IPS-18c (cell line): ENCODE data around the gene DUSP14.
A peak's percentile ranks its signal among the peaks of the same experiment; 100 is the strongest.

Experiments used
- H3K4me3 ChIP-seq: 2 replicates; pipeline ENCODE4 v1.7.0; 2013; ENCODE audit warnings: low read depth, mild to moderate bottlenecking, low read length, moderate library complexity; ENCODE audit not compliant: insufficient read depth
- H3K9me3 ChIP-seq: one replicate; pipeline ENCODE4 v1.6.1; 2013; ENCODE audit warnings: mild to moderate bottlenecking, low read length, moderate library complexity; ENCODE audit not compliant: control insufficient read depth, insufficient read depth

DUSP14 gene

DNA sequence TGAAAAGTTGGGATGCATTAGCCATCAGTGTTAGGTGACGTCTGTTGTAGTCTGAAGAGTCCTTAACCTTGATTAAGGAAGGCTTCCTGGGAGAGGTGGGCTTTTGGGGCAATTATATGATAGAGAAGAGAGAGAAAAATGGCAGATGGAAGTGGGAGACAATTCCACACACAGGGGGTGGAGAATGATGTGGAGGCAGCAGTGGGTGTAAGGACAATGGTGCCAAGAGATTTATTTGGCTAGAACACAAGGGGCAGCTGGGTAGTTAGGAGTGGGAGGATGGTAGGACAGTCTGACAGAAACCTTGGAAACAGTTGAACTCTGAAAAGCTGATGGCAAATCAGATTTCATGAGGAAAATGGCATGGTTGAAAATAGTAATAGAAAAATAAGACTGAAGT is 10.7 kb upstream of the DUSP14 start:
- H3K4me3 ChIP-seq, result no peak overlapping the region
- no peaks in the 10 kb centered on the region for H3K9me3 ChIP-seq

DNA sequence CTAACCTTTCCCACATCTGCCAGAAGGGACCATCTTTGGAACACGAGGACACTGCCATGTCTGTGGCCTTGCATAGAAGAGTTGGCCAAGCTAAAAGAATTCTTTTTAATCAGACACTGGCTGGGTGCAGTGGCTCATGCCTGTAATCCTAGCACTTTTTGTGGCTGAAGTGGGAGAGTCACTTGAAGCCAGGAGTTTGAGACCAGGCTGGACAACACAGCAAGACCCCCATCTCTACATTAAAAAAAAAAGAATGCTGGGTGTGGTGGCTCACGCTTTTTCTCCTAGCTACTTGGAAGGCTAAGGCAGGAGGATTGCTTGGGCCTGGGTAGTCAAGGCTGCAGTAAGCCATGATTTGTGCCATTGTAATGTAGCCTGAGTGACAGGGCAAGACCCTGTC is 9.3 kb upstream of the DUSP14 start:
- Histone ChIP-seq H3K9me3 (no peaks in the 10 kb centered on the region), H3K4me3 (no peak overlapping the region)

DNA sequence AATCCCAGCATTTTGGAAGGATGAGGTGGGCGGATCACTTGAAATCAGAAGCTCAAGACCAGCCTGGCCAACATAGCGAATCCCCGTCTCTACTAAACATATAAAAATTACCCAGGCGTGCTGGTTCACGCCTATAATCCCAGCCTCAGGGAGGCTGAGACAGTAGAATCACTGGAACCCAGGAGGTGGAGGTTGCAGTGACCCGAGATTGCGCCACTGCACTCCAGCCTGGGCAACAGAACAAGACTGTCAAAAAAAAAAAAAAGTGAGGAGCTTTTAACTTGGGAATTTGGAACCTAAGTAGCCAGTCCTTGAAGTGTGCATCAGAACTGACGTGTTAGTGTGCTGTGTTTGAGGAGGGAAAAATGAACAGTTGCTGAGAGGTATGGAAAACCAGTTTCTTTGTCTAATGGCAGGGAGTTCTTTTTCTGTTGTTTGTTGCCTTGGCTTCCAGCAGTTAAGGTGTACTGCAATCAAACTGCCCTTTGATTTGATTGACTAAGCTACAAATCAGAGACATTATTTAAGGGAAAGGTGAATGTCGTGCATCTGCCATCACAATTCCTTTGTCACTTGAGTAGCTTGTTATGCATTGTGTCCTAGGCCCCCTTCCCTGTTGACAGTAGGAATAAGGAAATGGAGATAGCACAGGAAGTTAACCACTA is 8.6 kb upstream of the DUSP14 start:
- Histone ChIP-seq H3K4me3 (no peak overlapping the region), H3K9me3 (no peaks in the 10 kb centered on the region)

GRCh38 chr17:37483311-37484039 is 6.2 kb upstream of the DUSP14 start:
- H3K4me3 ChIP-seq, result no peak overlapping the region; the same call in 1 of the 2 replicates

GRCh38 chr17:37485938-37486570 is 3.6 kb upstream of the DUSP14 start:
- Histone ChIP-seq H3K4me3 (no peak overlapping the region), H3K9me3 (no peaks in the 10 kb centered on the region)

More at GRCh38 chr17:37483311-37484039, 6.2 kb upstream of the DUSP14 start:
- H3K9me3 ChIP-seq, result no peaks in the 10 kb centered on the region

- Histone ChIP-seq H3K4me3 (peak overlapping the region; percentile 77), H3K9me3 (no peaks in the 10 kb centered on the region)
Observed at GRCh38 chr17:37488009-37488604, 1.6 kb upstream of the DUSP14 start.

GRCh38 chr17:37488607-37489196 is 989 bp upstream of the DUSP14 start:
- peak overlapping the region; percentile 77 for H3K4me3 ChIP-seq
- no peaks in the 10 kb centered on the region for H3K9me3 ChIP-seq

DNA sequence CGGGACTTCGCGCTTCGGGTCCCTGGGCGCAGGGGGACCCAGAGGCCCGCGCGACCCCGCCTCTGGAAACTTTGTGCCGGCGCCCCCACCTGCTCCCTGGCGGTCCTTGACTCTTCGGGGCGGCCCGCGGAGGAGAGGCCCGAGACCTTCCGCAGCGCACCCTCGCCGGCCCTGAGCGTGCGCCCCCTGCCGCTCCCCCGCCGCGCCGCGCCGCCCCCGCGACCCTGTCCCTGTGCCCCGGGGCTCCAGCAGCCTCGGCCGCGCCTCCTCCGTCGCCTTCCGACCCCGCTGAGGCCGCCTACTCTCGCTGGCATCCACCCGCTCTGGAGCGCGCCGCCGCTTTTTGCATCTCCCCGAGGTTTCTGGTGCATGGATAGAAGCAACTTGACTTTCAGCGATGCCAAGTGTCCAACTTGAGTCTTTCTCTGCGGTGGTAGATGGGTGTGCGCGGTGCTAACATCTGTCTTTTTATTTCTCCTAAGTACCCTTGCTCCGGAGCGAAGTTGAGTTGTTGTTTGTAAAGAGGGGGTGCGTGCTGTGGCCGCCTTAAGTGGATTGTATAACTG is 414 bp downstream of the DUSP14 start:
- H3K4me3 ChIP-seq, result peak overlapping the region; percentile 72

GRCh38 chr17:37490638-37491614 is 1.2 kb downstream of the DUSP14 start:
- peak overlapping the region; percentile 72 for H3K4me3 ChIP-seq
- H3K9me3 ChIP-seq, result no peaks in the 10 kb centered on the region

More for the DNA sequence above, 414 bp downstream of the DUSP14 start:
- no peaks in the 10 kb centered on the region for H3K9me3 ChIP-seq

GRCh38 chr17:37492167-37492566 is 2.5 kb downstream of the DUSP14 start:
- Histone ChIP-seq H3K9me3 (no peaks in the 10 kb centered on the region), H3K4me3 (no peak overlapping the region)

- H3K4me3 ChIP-seq, result no peak overlapping the region
- H3K9me3 ChIP-seq, result no peaks in the 10 kb centered on the region
Observed at GRCh38 chr17:37493249-37494027, 3.7 kb downstream of the DUSP14 start.

DNA sequence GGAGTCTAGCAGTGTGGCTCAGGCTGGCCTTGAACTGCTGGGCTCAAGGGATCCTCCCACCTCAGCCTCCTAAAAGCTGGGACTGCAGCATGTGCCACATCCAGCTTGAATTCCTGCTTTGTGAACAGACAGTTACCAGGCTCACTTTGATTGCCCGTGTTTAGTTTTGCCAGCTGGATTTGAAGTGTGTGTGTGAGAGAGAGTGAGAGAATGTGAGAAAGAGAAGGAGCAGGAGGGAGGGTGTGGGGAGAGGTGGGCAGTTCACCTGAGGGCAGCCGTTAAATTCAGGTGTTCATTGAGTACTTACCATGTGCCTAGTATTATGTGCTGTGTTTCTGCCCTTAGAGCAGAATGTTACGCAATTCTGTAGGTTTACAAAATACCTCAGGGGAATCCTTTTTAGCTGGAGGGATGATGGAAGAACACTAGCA is 4.7 kb downstream of the DUSP14 start:
- Histone ChIP-seq H3K9me3 (no peaks in the 10 kb centered on the region), H3K4me3 (no peak overlapping the region)

DNA sequence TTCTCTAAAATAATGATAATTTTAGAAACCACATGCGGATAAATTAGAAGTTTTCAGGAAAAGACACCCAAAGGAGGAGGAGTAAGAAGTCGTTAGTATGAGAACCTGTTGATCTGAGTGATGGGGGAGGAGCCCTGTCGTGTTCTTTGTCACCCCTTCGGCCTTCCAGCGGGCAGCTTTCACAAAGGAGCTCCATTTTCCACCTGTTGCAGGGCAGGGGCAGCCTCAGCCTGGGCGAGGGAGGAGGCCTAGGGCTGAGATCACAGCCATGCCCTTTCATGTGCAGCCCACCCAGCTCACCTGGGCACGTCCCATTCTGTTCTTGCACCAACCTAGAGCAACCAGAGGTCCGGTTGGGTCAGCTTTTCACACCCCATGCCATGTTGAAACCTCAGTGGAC is 5.3 kb downstream of the DUSP14 start:
- Histone ChIP-seq H3K9me3 (no peaks in the 10 kb centered on the region), H3K4me3 (no peak overlapping the region)

DNA sequence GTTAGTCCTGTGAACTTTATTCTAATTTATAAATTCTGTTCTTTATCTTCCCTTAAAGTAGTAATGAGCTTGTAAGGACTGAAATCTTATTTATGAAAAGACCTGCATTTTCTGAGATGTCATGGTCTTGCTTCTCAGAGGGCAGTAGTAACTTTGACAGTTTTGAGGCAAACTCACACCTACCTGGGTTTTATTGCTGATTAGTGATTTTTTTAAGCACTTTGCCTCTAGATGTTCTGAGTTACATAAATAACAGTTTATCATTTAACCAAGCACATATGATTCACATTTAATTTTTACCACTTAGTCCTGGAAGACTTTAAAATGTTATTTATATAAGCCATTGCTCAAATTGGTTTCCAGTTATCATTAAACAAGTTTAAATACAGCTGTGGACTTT is 10.7 kb downstream of the DUSP14 start:
- H3K9me3 ChIP-seq, result no peaks in the 10 kb centered on the region

More for the DNA sequence above, 10.7 kb downstream of the DUSP14 start:
- no peak overlapping the region for H3K4me3 ChIP-seq
